HCT116 (cell line): Measurements from ENCODE around the gene RAPSN.

Source experiments
- CBX3 ChIP-seq: IDR thresholded peaks from 2 replicates; pipeline ENCODE4 v1.6.1; 2012; ENCODE audit warnings: low read depth
- CTCF ChIP-seq, 3 experiments: fragments of 200-600 bp in 1 of 3; sonication (generic) in 1 of 3; IDR thresholded peaks in 2 of 3; conservative IDR thresholded peaks in 1 of 3; 2 replicates each; pipeline ENCODE4 v1.5.1; 2012 to 2017; ENCODE audit warnings: low read depth in 2 of 3, low read length in 2 of 3, antibody characterized with exemption in 1 of 3, borderline replicate concordance in 1 of 3, control low read depth in 1 of 3, mild to moderate bottlenecking in 1 of 3, mixed read lengths in 1 of 3, mixed run types in 1 of 3, moderate library complexity in 1 of 3; ENCODE audit not compliant: insufficient read depth in 1 of 3
- EGR1 ChIP-seq: IDR thresholded peaks from 2 replicates; pipeline ENCODE4 v1.6.1; 2012; ENCODE audit warnings: low read depth
- ELF1 ChIP-seq: IDR thresholded peaks from 2 replicates; pipeline ENCODE4 v1.6.1; 2012; ENCODE audit warnings: low read depth, borderline replicate concordance
- EZH2 ChIP-seq: fragments of 200-600 bp; sonication (generic); IDR thresholded peaks from 2 replicates; pipeline ENCODE4 v1.6.1; 2017; ENCODE audit warnings: antibody characterized with exemption, mixed run types
- FOSL1 ChIP-seq: IDR thresholded peaks from 2 replicates; pipeline ENCODE4 v1.6.1; 2012; ENCODE audit warnings: low read depth
- POLR2A ChIP-seq: IDR thresholded peaks from 2 replicates; pipeline ENCODE4 v1.7.0; 2011; ENCODE audit warnings: borderline replicate concordance; ENCODE audit not compliant: insufficient read depth, insufficient read length; ENCODE audit errors: extremely low read depth
- POLR2AphosphoS5 ChIP-seq: IDR thresholded peaks from 2 replicates; pipeline ENCODE4 v1.6.1; 2011; ENCODE audit warnings: mild to moderate bottlenecking, low read depth, low read length, moderate library complexity
- REST ChIP-seq: IDR thresholded peaks from 2 replicates; pipeline ENCODE4 v1.6.1; 2012; ENCODE audit warnings: low read depth
- SIN3A ChIP-seq: IDR thresholded peaks from 2 replicates; pipeline ENCODE4 v1.6.1; 2012; ENCODE audit warnings: low read depth
- TCF7L2 ChIP-seq: IDR thresholded peaks from 2 replicates; pipeline ENCODE4 v1.7.0; 2011; ENCODE audit warnings: borderline replicate concordance, inconsistent platforms; ENCODE audit not compliant: insufficient read depth, insufficient read length; ENCODE audit errors: extremely low read depth
- YY1 ChIP-seq: IDR thresholded peaks from 2 replicates; pipeline ENCODE4 v1.6.1; 2011; ENCODE audit warnings: low read length, low read depth, moderate library complexity, mild to moderate bottlenecking; ENCODE audit not compliant: insufficient replicate concordance; ENCODE audit errors: extremely low read depth
- ZNF274 ChIP-seq: fragments of 200-500 bp; sonication (Bioruptor generic); IDR thresholded peaks from 2 replicates; pipeline ENCODE4 v1.6.1; 2014; ENCODE audit warnings: mild to moderate bottlenecking, low read depth, low read length, inconsistent platforms
- TF ChIP-seq, protein P1 (sequence below): IDR thresholded peaks from 2 replicates; pipeline ENCODE4 v1.6.1; 2012

- no peak for TF ChIP-seq ZNF274
- no peak for TF ChIP-seq FOSL1
- no peak for TF ChIP-seq POLR2AphosphoS5
- TF ChIP-seq, protein P1, sequence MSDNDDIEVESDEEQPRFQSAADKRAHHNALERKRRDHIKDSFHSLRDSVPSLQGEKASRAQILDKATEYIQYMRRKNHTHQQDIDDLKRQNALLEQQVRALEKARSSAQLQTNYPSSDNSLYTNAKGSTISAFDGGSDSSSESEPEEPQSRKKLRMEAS, result no peak
- no peak for TF ChIP-seq CTCF (IDR thresholded peaks at IDR 0.05 in 2 of 3, conservative IDR thresholded peaks at IDR 0.05 in 1 of 3; ENCODE audit: borderline replicate concordance in 1 of 3, insufficient read depth in 1 of 3, low read depth in 2 of 3, low read length in 2 of 3)
- no peak for TF ChIP-seq REST
- no peak for TF ChIP-seq YY1
- TF ChIP-seq POLR2A, result no peak
- TF ChIP-seq SIN3A, result no peak
- TF ChIP-seq EGR1, result no peak
- no peak for TF ChIP-seq ELF1
- TF ChIP-seq EZH2, result no peak
- no peak for TF ChIP-seq TCF7L2
- TF ChIP-seq CBX3, result no peak
Measured at GRCh38 chr11:47441421-47441820, 7.5 kb downstream of the RAPSN start.
